GM12878 (cell line): ENCODE measurements around the gene KCTD2. TPM values are rescaled to one million over a fixed set of nuclear protein-coding genes. Genes with fewer than 3 reads are reported as not detected.
A peak's percentile ranks its signal among the peaks of the same experiment; 100 is the strongest.

ENCODE experiments used
- ASH2L ChIP-seq: fragments of 300-600, 200-600 bp; sonication (generic); IDR thresholded peaks from 2 replicates; pipeline ENCODE4 v1.6.1; 2017; ENCODE audit warnings: low read depth, mild to moderate bottlenecking, borderline replicate concordance
- ATF3 ChIP-seq: IDR thresholded peaks from 2 replicates; pipeline ENCODE4 v1.6.1; 2011; ENCODE audit warnings: low read depth, mild to moderate bottlenecking, low read length, moderate library complexity, borderline replicate concordance; ENCODE audit errors: extremely low read depth
- CHD4 ChIP-seq: fragments of 200-600 bp; sonication (generic); IDR thresholded peaks from 2 replicates; pipeline ENCODE4 v1.6.1; 2016; ENCODE audit warnings: mild to moderate bottlenecking
- CUX1 ChIP-seq: IDR thresholded peaks from 2 replicates; pipeline ENCODE4 v1.6.1; 2012; ENCODE audit warnings: improper control_type of control experiment, low read depth, low read length; ENCODE audit not compliant: insufficient replicate concordance
- EZH2 ChIP-seq: IDR thresholded peaks from 2 replicates; pipeline ENCODE4 v1.6.1; 2012; ENCODE audit warnings: low read depth, mild to moderate bottlenecking, control low read depth, inconsistent platforms, low read length, borderline replicate concordance; ENCODE audit not compliant: control insufficient read depth
- MEF2B ChIP-seq: fragments of 450-650 bp; IDR thresholded peaks from 2 replicates; pipeline ENCODE4 v1.6.1; 2018; ENCODE audit warnings: mild to moderate bottlenecking, moderate library complexity; ENCODE audit not compliant: partially characterized antibody, poor library complexity, severe bottlenecking
- MYC ChIP-seq: IDR thresholded peaks from 2 replicates; pipeline ENCODE4 v1.6.1; 2011; ENCODE audit warnings: mild to moderate bottlenecking, low read length, moderate library complexity, inconsistent platforms; ENCODE audit not compliant: insufficient read depth, insufficient replicate concordance, insufficient read length, severe bottlenecking
- PBX3 ChIP-seq: IDR thresholded peaks from 2 replicates; pipeline ENCODE4 v1.6.1; 2011; ENCODE audit warnings: mild to moderate bottlenecking, low read depth, low read length, moderate library complexity; ENCODE audit not compliant: insufficient replicate concordance
- RELA ChIP-seq: fragments of 450-650 bp; IDR thresholded peaks from 2 replicates; pipeline ENCODE4 v1.8.0; 2014; ENCODE audit warnings: borderline replicate concordance; ENCODE audit not compliant: partially characterized antibody
- SMARCA5 ChIP-seq: fragments of 450-650 bp; IDR thresholded peaks from 2 replicates; pipeline ENCODE4 v1.6.1; 2017; ENCODE audit warnings: mild to moderate bottlenecking
- SRF ChIP-seq, 2 experiments: IDR thresholded peaks; 2 replicates each; pipeline ENCODE4 v1.6.1; 2011; ENCODE audit warnings: low read depth in 2 of 2, low read length in 2 of 2, mild to moderate bottlenecking in 1 of 2, moderate library complexity in 1 of 2
- STAT3 ChIP-seq: IDR thresholded peaks from 2 replicates; pipeline ENCODE4 v1.6.1; 2011; ENCODE audit warnings: low read depth, low read length, improper control_type of control experiment
- WRNIP1 ChIP-seq: IDR thresholded peaks from 2 replicates; pipeline ENCODE4 v1.6.1; 2011; ENCODE audit warnings: low read depth, low read length, improper control_type of control experiment, borderline replicate concordance
- ZNF687 ChIP-seq: fragments of 450-650 bp; IDR thresholded peaks from 2 replicates; pipeline ENCODE4 v1.6.1; 2017; ENCODE audit warnings: mild to moderate bottlenecking, moderate library complexity
- polyA plus RNA-seq, 11 experiments: library from polyadenylated mRNA; depleted of rRNA in 4 of 11; unstranded in 6 of 11; stranded (reverse) in 5 of 11; fragments of >200 nt; fragmentation: Nextera tagmentation in 4 of 11; fragmentation: Illumina TruSeq in 1 of 11; extraction: Ambion mirVana in 4 of 11; extraction: Trizol in 1 of 11; gene quantifications; 1 replicate in 1 of 11; 2 replicates in 10 of 11; pipeline versions ENCODE4 v1.2.1 to v1.2.3, GENCODE V29; 2011 to 2016; ENCODE audit warnings: inconsistent platforms in 2 of 11, missing spikeins in 2 of 11, low read depth in 1 of 11
- total RNA-seq, 4 experiments: library from RNA; depleted of rRNA in 3 of 4; stranded (reverse); fragments of >200 nt in 3 of 4; fragmentation: Illumina TruSeq in 1 of 4; extraction: Trizol in 1 of 4; gene quantifications; 2 replicates each; pipeline versions ENCODE4 v1.2.1 to v1.2.3, GENCODE V29; 2013 to 2021
- TF ChIP-seq, protein P1 (sequence below): IDR thresholded peaks from 2 replicates; pipeline ENCODE4 v1.6.1; 2011; ENCODE audit warnings: borderline replicate concordance, low read depth, mild to moderate bottlenecking, moderate library complexity, mixed read lengths, low read length; ENCODE audit not compliant: insufficient read depth; ENCODE audit errors: extremely low read length

The KCTD2 gene
- total and polyA plus RNA-seq, 10 of the 15 experiments (the other 5 are each of a cell fraction or from before 2014, with no cell fraction given): 1.5 to 27.5 (median 13.7) TPM

GRCh38 chr17:75109407-75110233 is 62.6 kb downstream of the KCTD2 start, which contains the start of gene ARMC7 (continued):
- peak; percentile 73 for TF ChIP-seq ZNF687
- TF ChIP-seq CHD4: no peak
- TF ChIP-seq, protein P1, sequence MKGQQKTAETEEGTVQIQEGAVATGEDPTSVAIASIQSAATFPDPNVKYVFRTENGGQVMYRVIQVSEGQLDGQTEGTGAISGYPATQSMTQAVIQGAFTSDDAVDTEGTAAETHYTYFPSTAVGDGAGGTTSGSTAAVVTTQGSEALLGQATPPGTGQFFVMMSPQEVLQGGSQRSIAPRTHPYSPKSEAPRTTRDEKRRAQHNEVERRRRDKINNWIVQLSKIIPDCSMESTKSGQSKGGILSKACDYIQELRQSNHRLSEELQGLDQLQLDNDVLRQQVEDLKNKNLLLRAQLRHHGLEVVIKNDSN: no peak
- TF ChIP-seq EZH2: no peak
- no peak for TF ChIP-seq CUX1
- no peak for TF ChIP-seq WRNIP1
- TF ChIP-seq RELA: no peak
- no peak for TF ChIP-seq ASH2L
- no peak for TF ChIP-seq MYC
- TF ChIP-seq ATF3: no peak
- 0 out of 2 replicates have a peak, but pooled peaks have one; percentile 33 for TF ChIP-seq SMARCA5
- no peak for TF ChIP-seq STAT3
- no peak for TF ChIP-seq PBX3
- no peak for TF ChIP-seq MEF2B
- TF ChIP-seq SRF (IDR thresholded peaks at IDR 0.05; ENCODE audit: low read depth in 2 of 2, low read length in 2 of 2): 0 out of 4 replicates have a peak, but pooled peaks of 1 of the 2 experiments have one; percentile 3
